Thoracic aorta (tissue), 2 donors: ENCODE results near the gene COG5. TPM values are rescaled to one million over a fixed set of nuclear protein-coding genes. Genes with fewer than 3 reads are reported as not detected.

Source experiments
- ATAC-seq: fragments of 150-250 bp; one replicate; pipeline ENCODE4 v1.8.0; 2017; ENCODE audit warnings: low read depth; ENCODE audit not compliant: insufficient number of reproducible peaks, low FRiP score
- DNase-seq: peaks from one replicate; pipeline ENCODE4 v3.0.0-alpha.2; 2020; ENCODE audit warnings: low spot score
- H3K27ac ChIP-seq, 2 donors: fragments of 200-600 bp; sonication (generic); 1 replicate in 1 of 2; 2 replicates in 1 of 2; pipeline ENCODE4 v1.5.1; 2016; ENCODE audit warnings: mild to moderate bottlenecking in 2 of 2, moderate library complexity in 2 of 2
- H3K27me3 ChIP-seq: fragments of 200-600 bp; sonication (generic); replicated peaks from 2 replicates; pipeline ENCODE4 v1.6.0; 2016; ENCODE audit warnings: mild to moderate bottlenecking; ENCODE audit not compliant: insufficient read depth
- H3K36me3 ChIP-seq: fragments of 200-600 bp; sonication (generic); one replicate; pipeline ENCODE4 v1.5.1; 2016
- H3K4me1 ChIP-seq, 2 donors: fragments of 200-600 bp; sonication (generic); 1 replicate in 1 of 2; 2 replicates in 1 of 2; pipeline versions ENCODE4 v1.5.1 to v1.6.0; 2016; ENCODE audit warnings: low read depth in 2 of 2, mild to moderate bottlenecking in 1 of 2; ENCODE audit not compliant: control insufficient read depth in 1 of 2
- H3K4me3 ChIP-seq: fragments of 200-600 bp; sonication (generic); 2 replicates; pipeline ENCODE4 v1.5.1; 2016; ENCODE audit warnings: mild to moderate bottlenecking
- H3K9me3 ChIP-seq: fragments of 200-600 bp; sonication (generic); 2 replicates; pipeline ENCODE4 v1.5.1; 2016
- CTCF ChIP-seq: fragments of 200-600 bp; sonication (generic); IDR thresholded peaks from one replicate; pipeline ENCODE4 v1.5.1; 2019; ENCODE audit warnings: antibody characterized with exemption
- total RNA-seq, 2 donors: library from RNA; depleted of rRNA; stranded (reverse); fragments of >200 nt; gene quantifications; one replicate each; pipeline versions ENCODE4 v1.1.0 to v1.2.3, GENCODE V29; 2016

Gene COG5
- total RNA-seq, 2 donors from 2014 or later: 52.5 to 72.4 TPM

GRCh38 chr7:107338080-107338479 is 225.6 kb downstream of the COG5 start:
- Histone ChIP-seq H3K27me3 (no peaks in the 10 kb centered on the region), H3K36me3 (no peaks in the 10 kb centered on the region), H3K27ac (no peak overlapping the region), H3K9me3 (peaks cover 3% of the 10 kb centered on the region), H3K4me3 (no peak overlapping the region), H3K4me1 (no peaks in the 10 kb centered on the region)
- ATAC-seq: no peak
- no peak for TF ChIP-seq CTCF
- DNase-seq: no peak

GRCh38 chr7:107332488-107333269 is 231.0 kb downstream of the COG5 start:
- no peaks in the 10 kb centered on the region for H3K36me3 ChIP-seq
- no peaks in the 10 kb centered on the region for H3K4me1 ChIP-seq
- DNase-seq: no peak
- H3K4me3 ChIP-seq: no peak overlapping the region
- no peak for TF ChIP-seq CTCF
- H3K9me3 ChIP-seq: no peaks in the 10 kb centered on the region
- ATAC-seq: no peak
- no peak overlapping the region for H3K27ac ChIP-seq
- H3K27me3 ChIP-seq: no peaks in the 10 kb centered on the region

- ATAC-seq (no peak), DNase-seq (no peak)
- Histone ChIP-seq H3K9me3 (no peaks in the 10 kb centered on the region), H3K4me1 (no peaks in the 10 kb centered on the region), H3K27me3 (no peaks in the 10 kb centered on the region), H3K36me3 (no peaks in the 10 kb centered on the region), H3K27ac (no peak overlapping the region), H3K4me3 (no peak overlapping the region)
- no peak for TF ChIP-seq CTCF
These were observed 233.2 kb downstream of the COG5 start for GRCh38 chr7:107330478-107330877.

- Histone ChIP-seq H3K36me3 (no peaks in the 10 kb centered on the region), H3K27me3 (no peaks in the 10 kb centered on the region), H3K27ac (no peak overlapping the region), H3K4me3 (no peak overlapping the region), H3K4me1 (no peaks in the 10 kb centered on the region), H3K9me3 (no peaks in the 10 kb centered on the region)
- no peak for TF ChIP-seq CTCF
- DNase-seq (no peak), ATAC-seq (no peak)
These were observed 235.6 kb downstream of the COG5 start for GRCh38 chr7:107327986-107328569.

- ATAC-seq (no peak), DNase-seq (no peak)
- no peak for TF ChIP-seq CTCF
- Histone ChIP-seq H3K27ac (no peak overlapping the region), H3K4me1 (no peaks in the 10 kb centered on the region), H3K27me3 (no peaks in the 10 kb centered on the region), H3K36me3 (no peaks in the 10 kb centered on the region), H3K9me3 (no peaks in the 10 kb centered on the region), H3K4me3 (no peak overlapping the region)
These were observed 237.7 kb downstream of the COG5 start for GRCh38 chr7:107326061-107326460.
